OCI-LY1 (cell line): ENCODE measurements around the gene ZNF574.

ENCODE experiments used
- CTCF ChIP-seq: fragments of 200-600 bp; sonication (generic), shearing (Covaris generic); IDR thresholded peaks from 2 replicates; pipeline ENCODE4 v1.5.1; 2017; ENCODE audit warnings: mild to moderate bottlenecking, antibody characterized with exemption, low read length, moderate library complexity, mixed read lengths
- EZH2 ChIP-seq: fragments of 200-600 bp; sonication (generic), shearing (Covaris generic); IDR thresholded peaks from 2 replicates; pipeline ENCODE4 v1.8.0; 2017; ENCODE audit warnings: borderline replicate concordance, mixed run types, mild to moderate bottlenecking, antibody characterized with exemption, low read length, moderate library complexity, mixed read lengths

DNA sequence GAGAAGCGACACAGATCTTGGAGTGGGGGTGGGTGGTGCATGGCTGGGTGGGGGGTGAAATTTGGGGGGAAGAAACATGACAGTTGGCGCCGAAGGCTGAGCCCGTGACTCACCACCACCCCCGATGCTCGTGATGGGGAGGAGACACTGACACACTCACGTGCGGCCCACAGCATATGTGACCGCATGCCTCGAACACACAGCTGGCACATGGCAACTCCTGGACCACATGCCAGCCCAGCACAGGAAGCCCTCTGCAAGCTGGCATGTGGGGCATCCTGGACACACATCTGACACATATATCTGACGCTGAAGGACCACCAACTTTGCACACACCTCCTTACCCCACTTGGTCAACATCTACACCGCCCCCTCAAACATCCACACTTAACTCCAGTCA lies 4.7 kb upstream of the ZNF574 start:
- no peak for TF ChIP-seq EZH2
- no peak for TF ChIP-seq CTCF
